Uterus (tissue), 4 donors: ENCODE data around the gene SLC2A5. TPM values are rescaled to one million over a fixed set of nuclear protein-coding genes. Genes with fewer than 3 reads are reported as not detected.
A peak's percentile ranks its signal among the peaks of the same experiment; 100 is the strongest.

Experiments
- DNase-seq, 2 donors: peaks; one replicate each; pipeline ENCODE4 v3.0.0-alpha.2; 2019 to 2020
- H3K27ac ChIP-seq, 2 donors: fragments of 200-600 bp; sonication (generic); 1 replicate in 1 of 2; 2 replicates in 1 of 2; pipeline ENCODE4 v1.5.1; 2016 to 2018
- H3K27me3 ChIP-seq, 2 donors: fragments of 200-600 bp; sonication (generic); one replicate each; pipeline ENCODE4 v1.5.1; 2018 to 2019; ENCODE audit warnings: control low read depth in 1 of 2
- H3K36me3 ChIP-seq, 2 donors: fragments of 200-600 bp; sonication (generic); one replicate each; pipeline ENCODE4 v1.5.1; 2019; ENCODE audit warnings: control low read depth in 1 of 2
- H3K4me1 ChIP-seq, 2 donors: fragments of 200-600 bp; sonication (generic); one replicate each; pipeline ENCODE4 v1.5.1; 2018 to 2019; ENCODE audit warnings: control low read depth in 1 of 2
- H3K4me3 ChIP-seq, 2 donors: fragments of 200-600 bp; sonication (generic); 1 replicate in 1 of 2; 2 replicates in 1 of 2; pipeline ENCODE4 v1.5.1; 2018 to 2019; ENCODE audit warnings: mild to moderate bottlenecking in 1 of 2
- H3K9me3 ChIP-seq, 2 donors: fragments of 200-600 bp; sonication (generic); one replicate each; pipeline ENCODE4 v1.5.1; 2019; ENCODE audit warnings: control low read depth in 1 of 2
- POLR2A ChIP-seq, 2 donors: fragments of 450-650 bp; IDR thresholded peaks; one replicate each; pipeline ENCODE4 v1.6.1; 2016; ENCODE audit warnings: antibody characterized with exemption in 2 of 2, mild to moderate bottlenecking in 1 of 2, moderate library complexity in 1 of 2
- intact Hi-C: fragments of 100-400 bp; cut with DNase I; formaldehyde crosslinking; loops from one replicate; pipeline ENCODE4 v1.15.1; 2023; ENCODE audit warnings: low total_unique reads
- total RNA-seq, 4 donors: library from RNA; depleted of rRNA in 3 of 4; stranded (reverse); fragments of >200 nt in 3 of 4; gene quantifications; one replicate each; pipeline versions ENCODE4 v1.1.0 to v1.2.4, GENCODE V29; 2014 to 2023
- TF ChIP-seq, protein P1 (sequence below), 4 experiments: fragments of 200-600 bp in 2 of 4; fragments of 450-650 bp in 2 of 4; sonication (generic) in 2 of 4; IDR thresholded peaks; one replicate each; pipeline ENCODE4 v1.5.1; 2016 to 2019; ENCODE audit warnings: antibody characterized with exemption in 4 of 4, mild to moderate bottlenecking in 2 of 4, moderate library complexity in 1 of 4
- donor health status: DM: yes; HTN: yes; CAD: no.

The SLC2A5 gene, protein sequence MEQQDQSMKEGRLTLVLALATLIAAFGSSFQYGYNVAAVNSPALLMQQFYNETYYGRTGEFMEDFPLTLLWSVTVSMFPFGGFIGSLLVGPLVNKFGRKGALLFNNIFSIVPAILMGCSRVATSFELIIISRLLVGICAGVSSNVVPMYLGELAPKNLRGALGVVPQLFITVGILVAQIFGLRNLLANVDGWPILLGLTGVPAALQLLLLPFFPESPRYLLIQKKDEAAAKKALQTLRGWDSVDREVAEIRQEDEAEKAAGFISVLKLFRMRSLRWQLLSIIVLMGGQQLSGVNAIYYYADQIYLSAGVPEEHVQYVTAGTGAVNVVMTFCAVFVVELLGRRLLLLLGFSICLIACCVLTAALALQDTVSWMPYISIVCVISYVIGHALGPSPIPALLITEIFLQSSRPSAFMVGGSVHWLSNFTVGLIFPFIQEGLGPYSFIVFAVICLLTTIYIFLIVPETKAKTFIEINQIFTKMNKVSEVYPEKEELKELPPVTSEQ
- total RNA-seq, result 1 to 10 TPM in 2 of 4 donors, not detected in 2; 1.1 to 2.4 TPM

DNA sequence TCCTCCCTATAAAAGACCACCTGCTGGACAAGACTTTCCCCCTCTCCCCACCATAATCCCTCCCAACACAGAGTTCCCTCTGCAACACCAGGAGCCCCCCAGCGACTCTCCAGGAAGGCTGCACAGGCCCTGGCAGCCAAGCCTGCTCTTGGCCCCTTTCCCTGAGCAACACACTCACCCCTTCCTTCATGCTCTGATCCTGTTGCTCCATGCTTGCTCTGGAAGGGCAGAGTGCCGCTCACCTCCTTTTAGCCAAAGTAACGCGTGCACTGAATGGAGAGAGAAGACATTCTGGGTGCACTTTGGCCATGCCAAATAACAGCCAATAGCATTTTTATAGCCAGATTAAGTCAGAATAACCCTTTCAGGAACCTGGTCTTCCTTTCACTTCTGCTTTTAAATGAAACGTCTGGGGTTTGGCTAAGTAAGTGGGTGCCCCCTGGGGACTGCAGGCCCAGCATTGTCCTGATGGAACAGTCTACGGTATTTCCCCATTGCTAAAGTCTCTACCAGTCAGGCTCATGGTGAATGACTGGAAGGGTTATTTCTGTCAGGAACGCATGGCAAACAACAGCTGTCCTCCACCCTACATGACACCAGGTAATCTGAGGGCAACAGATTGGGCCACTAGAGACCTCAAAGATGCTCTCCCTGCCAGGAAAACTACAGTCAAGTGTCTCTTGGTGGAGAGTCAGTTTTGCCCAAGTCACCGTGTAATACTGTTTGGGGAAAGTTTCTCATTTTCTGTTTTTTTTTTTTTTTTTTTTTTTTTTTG lies at the start of gene SLC2A5:
Gene SLC2A5, minus strand, starts transcription at position 310 of the 775 bp plus-strand sequence. Its CDS starts 99 bp downstream, at position 211.
- Histone ChIP-seq H3K36me3 (no peaks in the 10 kb centered on the region), H3K9me3 (no peaks in the 10 kb centered on the region), H3K27me3 (no peaks in the 10 kb centered on the region), H3K4me1 (peaks cover 0 to 6% of the 10 kb centered on the region in 2 donors), H3K4me3 (peak within 1 kb of the TSS in 1 of 2 donors; percentile 11), H3K27ac (peak within 1 kb of the TSS; percentile 81 to 82)
- peak; percentile 42 to 55 for DNase-seq
- TF ChIP-seq POLR2A (IDR thresholded peaks at IDR 0.05), result no peak
- TF ChIP-seq, protein P1, sequence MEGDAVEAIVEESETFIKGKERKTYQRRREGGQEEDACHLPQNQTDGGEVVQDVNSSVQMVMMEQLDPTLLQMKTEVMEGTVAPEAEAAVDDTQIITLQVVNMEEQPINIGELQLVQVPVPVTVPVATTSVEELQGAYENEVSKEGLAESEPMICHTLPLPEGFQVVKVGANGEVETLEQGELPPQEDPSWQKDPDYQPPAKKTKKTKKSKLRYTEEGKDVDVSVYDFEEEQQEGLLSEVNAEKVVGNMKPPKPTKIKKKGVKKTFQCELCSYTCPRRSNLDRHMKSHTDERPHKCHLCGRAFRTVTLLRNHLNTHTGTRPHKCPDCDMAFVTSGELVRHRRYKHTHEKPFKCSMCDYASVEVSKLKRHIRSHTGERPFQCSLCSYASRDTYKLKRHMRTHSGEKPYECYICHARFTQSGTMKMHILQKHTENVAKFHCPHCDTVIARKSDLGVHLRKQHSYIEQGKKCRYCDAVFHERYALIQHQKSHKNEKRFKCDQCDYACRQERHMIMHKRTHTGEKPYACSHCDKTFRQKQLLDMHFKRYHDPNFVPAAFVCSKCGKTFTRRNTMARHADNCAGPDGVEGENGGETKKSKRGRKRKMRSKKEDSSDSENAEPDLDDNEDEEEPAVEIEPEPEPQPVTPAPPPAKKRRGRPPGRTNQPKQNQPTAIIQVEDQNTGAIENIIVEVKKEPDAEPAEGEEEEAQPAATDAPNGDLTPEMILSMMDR (IDR thresholded peaks at IDR 0.05), result no peak
- intact Hi-C loops, result no loop called here

DNA sequence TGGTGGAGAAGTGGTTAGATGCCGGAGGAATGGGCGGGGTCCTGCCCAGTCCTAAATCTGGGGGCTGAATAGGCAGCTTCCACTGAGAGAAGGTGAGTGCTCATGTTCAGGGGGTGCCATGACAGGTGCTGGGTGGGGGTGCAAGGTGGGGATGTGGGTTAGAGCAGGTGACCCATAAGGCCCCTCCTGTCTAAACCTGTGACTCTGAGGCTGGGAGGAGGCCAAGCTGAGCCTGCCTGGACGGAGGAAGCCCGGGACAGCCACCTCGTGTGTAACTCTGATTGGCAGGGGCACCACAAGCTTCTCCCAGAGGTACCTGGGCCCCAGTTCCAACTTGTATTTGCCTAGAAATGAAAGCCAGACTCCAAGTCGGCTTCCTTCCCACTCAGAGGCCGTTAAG lies 48.8 kb upstream of the SLC2A5 start:
- Histone ChIP-seq H3K27me3 (no peaks in the 10 kb centered on the region), H3K9me3 (no peaks in the 10 kb centered on the region), H3K36me3 (no peaks in the 10 kb centered on the region), H3K4me3 (no peak overlapping the region), H3K4me1 (no peaks in the 10 kb centered on the region), H3K27ac (no peak overlapping the region)
- no peak for TF ChIP-seq POLR2A (IDR thresholded peaks at IDR 0.05)
- TF ChIP-seq, protein P1 (IDR thresholded peaks at IDR 0.05), result no peak
- intact Hi-C loops, result no loop called here
- DNase-seq, result no peak

DNA sequence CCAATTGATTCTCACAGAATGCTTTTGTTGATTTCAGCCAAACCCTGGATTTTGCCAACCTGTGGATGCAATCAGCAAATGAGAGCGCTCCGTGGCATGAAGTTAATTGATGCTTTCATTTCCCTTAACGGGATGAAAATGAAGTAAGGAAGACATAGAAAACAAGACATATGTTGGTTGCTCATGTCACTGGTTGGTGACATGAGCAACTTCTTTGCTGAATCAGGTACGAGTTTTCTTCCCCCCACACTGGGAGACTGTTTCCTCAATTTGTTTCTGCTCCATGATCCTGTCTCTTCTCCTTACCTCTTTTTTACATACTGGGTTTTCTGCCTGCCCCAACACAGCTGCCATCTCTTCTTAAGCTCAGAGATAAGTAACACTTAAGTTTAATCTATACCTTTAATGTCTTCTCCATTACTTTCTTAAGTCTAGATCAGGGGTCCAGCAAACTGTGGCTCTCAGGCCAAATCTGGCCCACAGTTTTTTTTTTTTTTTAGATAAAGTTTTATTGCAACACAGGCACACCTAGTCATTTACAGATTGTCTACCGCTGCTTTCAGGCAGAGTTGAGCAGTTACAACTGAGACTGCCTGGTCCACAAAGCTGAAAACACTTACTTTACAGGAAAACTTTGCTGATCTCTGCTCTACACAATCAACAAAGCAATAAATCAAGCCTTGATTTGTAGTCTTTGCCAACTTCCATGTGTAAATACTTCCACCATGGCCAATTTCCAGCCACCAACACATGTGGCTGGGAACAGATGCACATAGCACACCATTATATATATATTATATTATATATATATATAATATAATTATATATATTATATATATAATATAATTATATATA lies 46.1 kb upstream of the SLC2A5 start:
- no peak for TF ChIP-seq POLR2A (IDR thresholded peaks at IDR 0.05)
- TF ChIP-seq, protein P1 (IDR thresholded peaks at IDR 0.05), result no peak
- no peaks in the 10 kb centered on the region for H3K9me3 ChIP-seq
- no peak overlapping the region for H3K4me3 ChIP-seq
- no peak for DNase-seq
- no peaks in the 10 kb centered on the region for H3K27me3 ChIP-seq
- H3K36me3 ChIP-seq, result no peaks in the 10 kb centered on the region
- H3K27ac ChIP-seq, result no peak overlapping the region
- intact Hi-C loops, result no loop called here
- H3K4me1 ChIP-seq, result no peaks in the 10 kb centered on the region

DNA sequence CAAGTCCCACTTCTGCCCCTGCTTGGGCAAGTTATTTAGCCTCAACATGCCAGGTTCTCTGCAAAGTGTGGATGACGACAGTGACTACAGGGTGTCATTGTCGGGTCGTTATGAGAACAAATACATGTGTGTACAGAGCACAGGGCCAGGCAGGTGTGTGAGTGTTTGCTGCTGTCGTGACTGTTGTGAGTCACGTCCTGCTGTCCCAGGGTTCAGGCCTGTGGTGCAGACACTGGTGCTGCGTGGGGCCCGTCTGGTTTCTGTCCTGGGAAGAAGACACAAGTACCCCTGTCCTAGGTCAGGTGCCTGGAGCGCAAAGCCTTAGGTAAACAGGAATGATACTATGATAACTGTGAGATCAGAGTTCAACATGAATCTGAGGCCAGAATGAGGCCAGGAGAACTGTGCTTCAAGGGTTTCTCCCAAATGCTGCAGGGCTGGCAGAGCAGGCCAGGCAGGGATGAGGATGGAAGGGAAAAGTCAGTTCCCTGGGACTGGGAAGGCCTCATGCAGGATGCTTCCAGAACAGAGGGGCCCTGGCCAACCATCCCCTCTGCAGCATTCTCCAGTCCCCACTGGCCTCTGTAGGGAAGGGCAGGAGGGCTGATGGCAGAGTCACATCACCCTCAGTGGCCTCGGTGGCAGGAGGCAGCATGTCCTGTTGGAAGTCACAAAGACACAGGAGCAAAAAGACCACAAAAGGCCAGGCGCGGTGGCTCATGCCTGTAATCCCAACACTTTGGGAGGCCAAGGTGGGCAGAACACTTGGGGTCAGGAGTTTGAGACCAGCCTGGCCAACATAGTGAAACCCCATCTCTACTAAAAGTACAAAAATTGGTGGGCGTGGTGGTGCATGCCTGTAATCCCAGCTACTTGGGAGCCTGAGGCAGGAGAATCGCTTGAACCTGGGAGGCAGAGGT lies 43.8 kb upstream of the SLC2A5 start:
- TF ChIP-seq, protein P1 (IDR thresholded peaks at IDR 0.05), result no peak
- no peak for TF ChIP-seq POLR2A (IDR thresholded peaks at IDR 0.05)
- Histone ChIP-seq H3K27ac (no peak overlapping the region), H3K36me3 (no peaks in the 10 kb centered on the region), H3K27me3 (no peaks in the 10 kb centered on the region), H3K4me1 (no peaks in the 10 kb centered on the region), H3K9me3 (no peaks in the 10 kb centered on the region), H3K4me3 (no peak overlapping the region)
- intact Hi-C loops, result no loop called here
- DNase-seq, result no peak
